Body of pancreas (tissue), 4 donors: ENCODE results near the gene TBX1.

Experiments used
- POLR2A ChIP-seq, 3 donors: fragments of 450-650 bp; IDR thresholded peaks; one replicate each; pipeline ENCODE4 v1.6.1; 2016; ENCODE audit warnings: antibody characterized with exemption in 3 of 3, mild to moderate bottlenecking in 2 of 3
- TF ChIP-seq, protein P1 (sequence below), 7 experiments: fragments of 450-650 bp in 4 of 7; fragments of 200-600 bp in 3 of 7; sonication (generic) in 3 of 7; IDR thresholded peaks; one replicate each; pipeline ENCODE4 v1.5.1; 2016 to 2019; ENCODE audit warnings: antibody characterized with exemption in 7 of 7

DNA sequence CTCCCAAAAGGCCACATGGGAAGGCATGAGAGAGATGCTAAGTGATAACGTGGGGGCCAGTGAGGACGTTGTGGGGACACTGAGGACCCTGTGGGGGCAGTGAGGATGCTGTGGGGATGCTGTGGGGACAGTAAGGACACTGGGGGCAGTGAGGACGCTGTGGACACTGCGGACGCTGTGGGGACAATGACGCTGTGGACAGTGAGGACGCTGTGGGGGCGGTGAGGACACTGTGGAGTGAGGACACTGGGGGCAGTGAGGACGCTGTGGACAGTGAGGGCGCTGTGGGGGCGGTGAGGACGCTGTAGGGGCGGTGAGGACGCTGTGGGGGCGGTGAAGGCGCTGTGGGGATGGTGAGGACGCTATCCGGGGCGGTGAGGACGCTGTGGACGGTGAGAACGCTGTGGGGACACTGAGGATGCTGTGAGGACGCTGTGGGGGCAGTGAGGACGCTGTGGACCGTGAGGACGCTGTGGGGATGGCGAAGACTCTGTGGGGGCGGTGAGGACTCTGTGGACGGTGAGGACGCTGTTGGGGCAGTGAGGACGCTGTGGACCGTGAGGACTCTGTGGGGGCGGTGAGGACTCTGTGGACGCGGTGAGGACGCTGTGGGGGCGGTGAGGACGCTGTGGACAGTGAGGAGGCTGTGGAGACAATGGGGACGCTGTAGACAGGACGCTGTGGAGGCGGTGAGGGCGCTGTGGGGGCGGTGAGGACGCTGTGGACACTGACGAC, 35.5 kb upstream of the TBX1 start:
- TF ChIP-seq, protein P1, sequence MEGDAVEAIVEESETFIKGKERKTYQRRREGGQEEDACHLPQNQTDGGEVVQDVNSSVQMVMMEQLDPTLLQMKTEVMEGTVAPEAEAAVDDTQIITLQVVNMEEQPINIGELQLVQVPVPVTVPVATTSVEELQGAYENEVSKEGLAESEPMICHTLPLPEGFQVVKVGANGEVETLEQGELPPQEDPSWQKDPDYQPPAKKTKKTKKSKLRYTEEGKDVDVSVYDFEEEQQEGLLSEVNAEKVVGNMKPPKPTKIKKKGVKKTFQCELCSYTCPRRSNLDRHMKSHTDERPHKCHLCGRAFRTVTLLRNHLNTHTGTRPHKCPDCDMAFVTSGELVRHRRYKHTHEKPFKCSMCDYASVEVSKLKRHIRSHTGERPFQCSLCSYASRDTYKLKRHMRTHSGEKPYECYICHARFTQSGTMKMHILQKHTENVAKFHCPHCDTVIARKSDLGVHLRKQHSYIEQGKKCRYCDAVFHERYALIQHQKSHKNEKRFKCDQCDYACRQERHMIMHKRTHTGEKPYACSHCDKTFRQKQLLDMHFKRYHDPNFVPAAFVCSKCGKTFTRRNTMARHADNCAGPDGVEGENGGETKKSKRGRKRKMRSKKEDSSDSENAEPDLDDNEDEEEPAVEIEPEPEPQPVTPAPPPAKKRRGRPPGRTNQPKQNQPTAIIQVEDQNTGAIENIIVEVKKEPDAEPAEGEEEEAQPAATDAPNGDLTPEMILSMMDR (IDR thresholded peaks at IDR 0.05): no peak
- no peak for TF ChIP-seq POLR2A (IDR thresholded peaks at IDR 0.05)
